ENCODE measurements around the gene PRCP.

DNA sequence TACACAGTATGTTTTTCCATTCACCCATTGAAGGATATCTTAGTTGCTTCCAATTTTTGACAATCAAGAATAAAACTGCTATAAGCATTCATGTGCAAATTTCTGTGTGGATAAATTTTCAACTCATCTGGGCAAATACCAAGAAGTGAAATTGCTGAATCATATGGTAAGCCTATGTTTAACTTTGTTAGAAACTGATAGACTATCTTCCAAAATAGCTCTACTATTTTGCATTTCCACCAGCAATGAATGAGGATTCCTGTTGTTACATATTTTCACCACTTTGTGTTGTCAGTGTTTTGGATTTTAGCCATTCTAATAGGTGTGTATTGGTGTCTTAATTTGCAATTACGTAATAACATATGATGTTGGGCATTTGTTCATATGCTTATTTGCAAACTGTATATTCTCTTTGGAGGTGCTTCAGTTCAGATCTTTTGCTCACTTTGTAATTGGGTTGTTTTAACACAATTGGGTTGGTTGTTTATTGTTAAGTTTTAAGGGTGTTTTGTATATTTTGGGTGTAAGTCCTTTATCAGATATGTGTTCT lies 117.3 kb downstream of the PRCP start:
- TF ChIP-seq, protein P1, sequence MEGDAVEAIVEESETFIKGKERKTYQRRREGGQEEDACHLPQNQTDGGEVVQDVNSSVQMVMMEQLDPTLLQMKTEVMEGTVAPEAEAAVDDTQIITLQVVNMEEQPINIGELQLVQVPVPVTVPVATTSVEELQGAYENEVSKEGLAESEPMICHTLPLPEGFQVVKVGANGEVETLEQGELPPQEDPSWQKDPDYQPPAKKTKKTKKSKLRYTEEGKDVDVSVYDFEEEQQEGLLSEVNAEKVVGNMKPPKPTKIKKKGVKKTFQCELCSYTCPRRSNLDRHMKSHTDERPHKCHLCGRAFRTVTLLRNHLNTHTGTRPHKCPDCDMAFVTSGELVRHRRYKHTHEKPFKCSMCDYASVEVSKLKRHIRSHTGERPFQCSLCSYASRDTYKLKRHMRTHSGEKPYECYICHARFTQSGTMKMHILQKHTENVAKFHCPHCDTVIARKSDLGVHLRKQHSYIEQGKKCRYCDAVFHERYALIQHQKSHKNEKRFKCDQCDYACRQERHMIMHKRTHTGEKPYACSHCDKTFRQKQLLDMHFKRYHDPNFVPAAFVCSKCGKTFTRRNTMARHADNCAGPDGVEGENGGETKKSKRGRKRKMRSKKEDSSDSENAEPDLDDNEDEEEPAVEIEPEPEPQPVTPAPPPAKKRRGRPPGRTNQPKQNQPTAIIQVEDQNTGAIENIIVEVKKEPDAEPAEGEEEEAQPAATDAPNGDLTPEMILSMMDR (conservative IDR thresholded peaks at IDR 0.05; ENCODE audit: low read depth, low read length) = no peak
- TF ChIP-seq EZH2 (IDR thresholded peaks at IDR 0.05; ENCODE audit: low read length, unreplicated experiment) (no peak), EZH2phosphoT487 (IDR thresholded peaks at IDR 0.05; ENCODE audit: borderline replicate concordance, low read length) (no peak)

All from PC-3 (cell line).